Activated CD8-positive, alpha-beta memory T cell treated with anti-CD3 and anti-CD28 coated beads, Interleukin-2, amount 50 U/mL, for 4 hours (primary cell): ENCODE measurements around the gene C20orf204.

Source experiments
- DNase-seq: peaks from one replicate; pipeline ENCODE4 v3.0.0-alpha.2; 2020

C20orf204 gene

DNA sequence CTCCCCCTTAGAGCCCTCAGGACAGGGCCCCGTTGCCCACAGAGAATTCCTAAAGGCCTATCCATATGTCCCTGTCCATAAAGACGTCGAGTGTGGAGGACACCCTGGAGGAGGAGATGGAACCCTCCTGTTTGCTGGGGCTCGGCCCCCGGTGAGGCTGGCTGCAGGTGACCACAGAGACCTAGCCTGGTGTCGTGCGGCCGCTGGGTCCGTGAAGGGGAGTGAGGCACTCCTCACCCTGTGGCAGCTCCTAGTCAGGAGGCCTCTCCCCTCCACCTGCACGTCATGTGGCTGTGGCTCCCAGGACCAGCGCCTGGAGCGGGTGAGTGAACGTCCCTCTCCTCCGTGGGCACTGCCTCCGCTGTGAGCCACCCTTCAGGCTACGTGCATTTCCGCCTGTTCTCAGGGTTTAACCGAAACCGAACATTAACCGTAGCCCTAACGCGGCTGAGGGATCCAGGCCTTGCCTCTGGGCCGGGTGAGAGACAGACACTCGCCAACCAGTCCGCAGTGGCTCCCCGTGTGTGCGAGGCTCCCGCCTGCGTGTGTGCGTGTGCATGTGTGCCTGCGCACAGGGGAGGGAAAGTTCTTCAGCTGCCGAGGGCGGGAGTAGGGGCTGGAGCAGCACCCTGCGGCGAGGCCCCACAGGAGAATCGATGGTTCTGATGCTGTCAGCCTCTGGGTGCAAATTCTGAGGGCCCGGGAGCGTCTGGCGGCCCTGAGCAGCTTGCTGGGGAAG lies 21.1 kb downstream of the C20orf204 start:
- DNase-seq = no peak

DNA sequence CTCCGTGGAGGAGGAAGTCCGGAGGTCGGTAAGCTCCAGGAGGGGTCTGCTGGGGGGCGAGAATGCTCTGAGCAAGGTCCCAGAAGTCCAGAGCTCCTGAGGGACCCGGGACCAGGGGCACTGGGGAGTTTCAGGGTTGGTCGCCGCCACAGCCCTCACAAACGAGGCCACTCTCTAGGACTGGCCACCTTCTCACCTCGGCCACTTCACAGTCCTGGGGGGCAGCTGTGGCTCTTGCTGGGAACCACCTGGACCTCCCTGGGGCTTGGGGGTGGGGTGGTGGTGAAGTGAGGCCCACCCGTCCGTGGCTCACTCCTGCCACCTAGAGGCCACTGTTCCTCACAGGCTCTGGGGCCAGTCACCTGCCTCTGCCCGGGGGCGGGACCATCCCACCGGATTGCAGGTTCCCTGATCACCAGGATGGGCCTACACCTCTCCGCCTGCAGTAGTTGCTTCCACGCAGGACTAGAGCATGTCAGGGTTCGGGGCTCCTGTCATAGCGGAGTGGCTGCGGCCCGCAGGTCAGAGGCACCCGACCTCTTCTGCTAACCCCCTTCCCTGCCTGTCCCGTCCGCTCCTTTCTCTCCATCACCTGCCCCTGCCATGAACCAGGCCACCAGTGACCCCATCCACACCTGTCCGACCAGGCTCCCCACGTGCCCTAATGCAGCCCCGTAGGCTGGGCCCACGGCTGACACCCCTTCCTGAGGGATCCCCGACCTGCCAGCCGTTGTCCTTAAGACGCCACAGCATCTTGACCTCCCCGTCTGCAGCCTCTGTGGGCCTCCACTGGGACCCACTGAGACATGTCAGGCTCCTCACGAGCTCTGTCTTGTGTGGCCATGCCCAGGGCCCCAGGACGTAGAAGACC lies 21.9 kb downstream of the C20orf204 start:
- peak; percentile 87 for DNase-seq

DNA sequence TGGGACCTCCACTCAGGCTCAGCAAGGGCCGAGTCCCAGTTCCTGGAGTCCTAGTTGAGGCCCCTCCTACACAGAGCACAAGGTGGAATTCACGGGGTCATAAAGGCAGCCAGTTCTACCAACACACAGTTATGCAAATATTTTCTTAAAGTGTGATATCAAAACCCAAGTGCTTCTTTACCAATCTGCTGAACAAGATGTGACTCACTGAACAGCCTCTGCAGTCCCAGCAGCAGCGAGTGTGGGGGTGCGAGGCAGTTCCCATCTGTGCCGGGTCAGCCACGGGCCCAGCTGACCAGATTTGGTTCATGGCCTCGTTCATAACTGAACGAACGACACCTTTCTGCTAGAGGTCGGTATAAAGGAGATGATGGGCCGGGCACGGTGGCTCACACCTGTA lies 22.6 kb downstream of the C20orf204 start:
- DNase-seq = no peak

DNA sequence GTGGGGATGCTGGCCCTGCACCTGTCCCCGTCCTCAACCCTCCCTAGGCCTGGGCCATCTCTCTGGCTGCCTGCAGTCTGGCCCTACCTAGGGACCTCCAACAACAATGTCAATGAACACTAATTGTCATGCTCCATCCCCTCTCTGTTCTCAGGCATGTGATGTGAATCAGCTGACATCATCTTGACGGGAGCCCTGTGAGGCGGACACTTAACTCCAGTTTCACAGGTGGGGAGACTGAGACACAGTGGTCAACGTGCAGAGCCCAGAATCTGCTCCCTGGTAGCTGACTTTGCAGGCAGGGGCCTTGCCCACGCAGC lies 26.3 kb downstream of the C20orf204 start:
- no peak for DNase-seq

DNA sequence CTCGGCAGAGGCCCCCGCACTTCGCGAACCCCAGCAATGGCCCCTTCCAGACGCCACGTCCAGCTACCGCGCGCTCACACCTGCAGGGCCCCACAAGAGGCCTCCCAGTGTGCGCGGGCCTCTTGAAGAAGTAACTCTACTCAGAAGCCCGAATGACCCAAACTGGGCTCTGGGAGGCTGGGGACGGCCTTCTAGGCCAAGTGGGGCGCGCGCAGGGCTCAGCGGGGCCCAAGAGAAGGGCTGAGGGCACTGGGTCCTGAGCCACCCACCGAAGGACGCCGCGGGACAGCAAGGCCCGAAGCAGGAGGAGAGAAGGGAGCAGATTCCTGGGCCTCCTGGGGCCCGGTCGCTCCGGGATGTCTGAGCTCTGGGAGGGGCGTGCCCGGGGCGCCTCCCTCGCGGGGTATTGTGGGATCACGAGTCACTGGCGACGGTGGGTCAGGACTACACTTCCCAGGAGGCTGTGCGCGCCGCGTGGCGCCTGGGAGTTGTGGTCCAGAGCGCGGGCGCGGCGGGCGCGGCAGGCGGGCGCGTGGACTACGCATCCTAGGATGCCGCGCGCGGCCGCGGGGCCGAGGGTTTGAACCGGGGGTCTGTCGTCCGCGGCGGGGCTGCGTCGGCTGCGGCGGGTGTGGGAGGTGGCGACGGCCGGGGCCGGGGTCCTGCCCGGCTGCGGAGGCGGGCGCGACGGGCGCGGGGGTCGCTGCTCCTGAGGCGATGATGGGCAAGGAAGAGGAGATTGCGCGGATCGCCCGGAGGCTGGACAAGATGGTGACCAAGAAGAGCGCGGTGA lies 26.8 kb downstream of the C20orf204 start, which contains the start of gene TCEA2:
Gene TCEA2 (plus strand): TSS at position 603 of the 793 bp plus-strand sequence. CDS start 115 bp downstream, at position 718.
- peak; percentile 97 for DNase-seq

DNA sequence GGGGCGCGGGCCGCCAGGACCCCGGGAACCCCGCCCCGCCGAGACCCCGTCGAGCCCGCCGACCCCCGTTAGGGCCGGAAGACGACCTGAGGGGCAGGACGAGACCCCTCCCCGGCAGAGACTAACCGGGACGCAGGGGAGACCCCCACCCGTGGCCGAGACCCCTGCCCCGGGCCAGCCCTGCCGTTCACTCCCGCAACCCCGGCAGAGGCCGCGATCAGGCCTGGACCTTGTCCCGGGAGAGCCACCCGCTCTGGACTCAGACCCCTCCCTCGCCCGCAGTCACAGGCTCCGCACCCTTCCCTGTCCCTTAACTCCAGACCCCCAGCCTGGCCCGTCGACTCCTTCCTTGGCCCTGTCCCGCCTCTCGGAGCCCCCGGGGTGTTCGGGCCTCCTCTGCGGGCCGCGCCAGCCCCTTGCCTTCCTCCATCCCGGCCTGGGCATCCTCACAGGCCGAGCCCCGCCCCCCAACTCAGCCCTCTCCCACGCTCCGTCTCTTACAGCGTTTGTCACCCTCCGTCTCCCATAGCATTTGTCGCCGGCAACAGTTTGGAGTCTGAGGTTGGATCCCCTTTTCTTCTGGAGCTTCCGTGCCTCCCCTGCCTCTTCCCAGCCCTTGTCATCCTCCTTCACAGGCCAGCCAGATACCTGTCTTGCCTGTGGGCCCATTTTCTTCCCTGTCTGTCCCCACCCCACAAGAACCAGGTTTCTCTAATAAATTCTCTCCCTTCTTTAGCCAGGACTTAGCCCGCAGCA lies 27.6 kb downstream of the C20orf204 start:
- DNase-seq = no peak

DNA sequence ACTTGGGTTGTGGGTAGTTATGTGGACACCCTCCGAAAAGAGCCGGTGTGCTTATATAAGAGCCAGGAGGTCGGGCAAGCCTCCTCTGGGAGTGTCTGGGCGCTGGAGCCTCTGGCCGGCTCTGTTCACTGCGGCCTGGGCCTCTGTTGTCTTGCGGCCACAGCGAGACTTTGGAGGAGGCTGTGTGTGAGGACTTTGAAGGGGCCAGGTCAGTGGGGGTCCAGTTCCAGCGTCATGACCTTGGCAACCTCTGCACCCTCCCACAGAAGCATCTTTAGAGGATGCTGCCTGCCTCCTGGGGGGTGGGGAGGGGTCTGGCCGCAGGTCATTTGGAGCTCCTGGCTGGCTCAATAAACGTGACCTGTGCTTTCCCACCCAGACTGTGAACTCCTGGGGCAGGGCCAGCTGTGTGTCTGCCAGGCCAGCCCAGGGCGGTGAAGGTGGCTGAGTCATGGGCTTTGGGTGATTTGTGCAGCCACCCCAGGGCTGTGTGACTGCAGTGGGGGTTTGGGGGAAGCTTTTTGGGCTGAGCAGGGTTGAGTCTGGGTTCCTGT lies 28.2 kb downstream of the C20orf204 start:
- no peak for DNase-seq

DNA sequence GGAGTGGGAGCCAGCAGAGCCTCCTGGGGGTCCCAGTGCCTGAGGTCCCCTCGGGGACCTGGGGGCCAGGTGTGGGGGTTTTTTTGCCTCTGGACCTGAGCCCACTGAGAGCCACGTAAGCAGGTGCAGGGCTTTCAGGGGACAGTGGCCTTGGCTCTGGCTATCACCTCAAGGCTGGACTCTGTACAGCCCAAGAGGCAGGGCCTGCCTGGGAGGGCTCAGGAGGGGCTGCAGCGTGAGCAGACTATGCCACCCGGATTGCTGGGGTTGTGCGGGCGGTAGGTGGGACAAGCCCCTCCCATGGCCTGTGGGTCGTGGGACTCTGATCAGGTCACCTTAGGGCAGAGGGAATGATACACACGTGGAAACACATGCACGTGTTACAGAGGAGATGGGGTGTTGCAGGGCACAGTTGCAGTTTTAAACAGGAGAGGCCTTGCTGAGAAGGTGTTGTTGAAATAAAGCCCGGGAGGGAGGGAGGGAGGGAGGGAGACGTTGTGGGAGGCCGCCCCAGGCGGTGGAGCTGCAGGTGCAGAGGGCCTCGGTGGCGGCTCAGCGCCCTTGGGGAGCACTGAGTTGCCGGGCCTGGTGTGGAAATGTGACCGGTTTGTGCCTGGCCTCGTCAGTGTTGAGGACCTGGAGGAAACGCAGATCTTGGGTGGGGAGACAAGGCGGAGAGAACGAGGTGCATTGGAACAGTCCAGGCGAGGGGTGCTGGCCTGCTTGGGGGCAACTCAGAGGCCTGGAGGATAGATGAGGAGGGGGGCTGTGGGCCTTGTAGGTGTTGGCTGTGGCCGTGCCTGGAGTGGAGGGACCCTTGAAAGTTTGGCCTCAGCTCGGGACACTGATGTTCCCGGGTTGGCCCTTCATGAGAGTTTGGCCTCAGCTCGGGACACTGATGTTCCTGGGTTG lies 29.3 kb downstream of the C20orf204 start:
- no peak for DNase-seq

DNA sequence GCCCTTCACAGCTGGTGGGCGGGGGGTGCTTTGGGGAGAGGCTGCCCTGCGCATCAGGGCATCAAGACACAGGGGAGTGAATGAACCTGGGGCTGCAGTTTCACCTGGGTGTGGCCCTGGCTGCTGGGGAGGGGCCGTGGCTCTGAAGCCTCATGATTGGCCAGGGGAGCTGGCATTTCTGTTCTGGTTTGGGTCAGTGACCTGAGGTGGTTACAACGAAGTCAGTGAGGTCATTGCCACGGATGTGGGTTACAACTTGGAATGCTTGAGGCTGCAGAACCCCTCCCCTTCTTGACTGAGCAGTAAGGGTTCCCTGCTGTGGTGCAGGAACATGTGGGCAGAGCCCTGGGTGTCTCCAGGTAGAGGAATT lies 30.0 kb downstream of the C20orf204 start:
- no peak for DNase-seq

DNA sequence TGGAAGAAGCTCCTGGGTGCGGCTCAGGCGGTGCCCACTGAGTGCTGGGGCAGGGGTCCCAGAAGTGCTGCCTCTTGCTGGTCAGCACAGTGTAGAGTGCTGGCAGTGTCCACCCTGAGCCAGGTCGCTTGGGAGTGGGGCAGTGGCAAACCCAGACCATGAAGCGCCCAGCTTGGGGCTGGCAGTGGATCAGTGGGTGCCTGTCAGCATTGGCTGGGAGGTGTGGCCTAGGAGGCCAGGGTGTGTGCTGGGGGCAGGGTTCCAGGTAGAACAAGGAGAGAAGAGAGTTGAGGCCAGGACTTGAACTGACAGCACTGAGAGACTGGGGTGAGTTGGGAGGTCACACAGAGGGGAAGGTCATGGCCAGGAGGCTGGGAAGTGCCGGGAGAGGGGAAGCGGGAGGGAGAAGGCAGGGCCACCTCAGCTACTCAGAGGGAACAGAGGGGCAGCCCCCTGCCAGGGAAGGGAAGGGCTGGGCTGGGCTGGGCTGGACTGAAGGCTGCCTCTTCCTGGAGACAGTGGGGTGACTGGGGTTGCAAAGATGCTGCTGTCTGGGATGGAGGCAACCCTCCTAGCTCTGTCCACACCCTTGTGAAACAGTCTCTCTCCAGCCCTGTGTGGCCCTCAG lies 31.1 kb downstream of the C20orf204 start:
- DNase-seq = no peak

DNA sequence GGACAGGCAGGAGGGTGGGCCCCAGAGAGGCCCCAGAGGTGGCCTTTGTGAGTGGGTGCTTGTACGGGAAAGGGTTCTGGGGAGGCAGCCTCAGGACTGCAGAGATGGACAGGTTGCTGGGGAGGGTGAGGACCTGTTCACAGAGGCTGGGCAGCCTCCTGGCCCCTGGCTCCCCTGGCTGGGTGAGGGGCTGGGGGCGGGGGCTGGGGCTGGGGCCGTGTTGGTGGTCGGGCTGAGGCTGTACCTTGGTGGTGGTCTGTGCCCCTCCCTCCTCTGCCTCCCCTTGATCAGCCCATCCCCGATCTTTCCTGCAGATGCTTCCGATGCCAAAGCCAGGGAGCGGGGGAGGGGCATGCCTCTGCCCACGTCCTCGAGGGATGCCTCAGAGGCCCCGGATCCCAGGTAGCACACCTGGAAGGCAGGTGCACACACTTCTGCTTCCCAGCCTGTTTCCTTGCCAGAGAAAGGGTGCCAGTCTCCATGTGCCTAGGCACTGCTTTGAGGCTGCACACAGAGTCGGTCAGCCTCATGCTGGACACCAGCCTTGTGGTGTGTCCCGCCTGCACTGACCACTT lies 31.8 kb downstream of the C20orf204 start:
- no peak for DNase-seq

DNA sequence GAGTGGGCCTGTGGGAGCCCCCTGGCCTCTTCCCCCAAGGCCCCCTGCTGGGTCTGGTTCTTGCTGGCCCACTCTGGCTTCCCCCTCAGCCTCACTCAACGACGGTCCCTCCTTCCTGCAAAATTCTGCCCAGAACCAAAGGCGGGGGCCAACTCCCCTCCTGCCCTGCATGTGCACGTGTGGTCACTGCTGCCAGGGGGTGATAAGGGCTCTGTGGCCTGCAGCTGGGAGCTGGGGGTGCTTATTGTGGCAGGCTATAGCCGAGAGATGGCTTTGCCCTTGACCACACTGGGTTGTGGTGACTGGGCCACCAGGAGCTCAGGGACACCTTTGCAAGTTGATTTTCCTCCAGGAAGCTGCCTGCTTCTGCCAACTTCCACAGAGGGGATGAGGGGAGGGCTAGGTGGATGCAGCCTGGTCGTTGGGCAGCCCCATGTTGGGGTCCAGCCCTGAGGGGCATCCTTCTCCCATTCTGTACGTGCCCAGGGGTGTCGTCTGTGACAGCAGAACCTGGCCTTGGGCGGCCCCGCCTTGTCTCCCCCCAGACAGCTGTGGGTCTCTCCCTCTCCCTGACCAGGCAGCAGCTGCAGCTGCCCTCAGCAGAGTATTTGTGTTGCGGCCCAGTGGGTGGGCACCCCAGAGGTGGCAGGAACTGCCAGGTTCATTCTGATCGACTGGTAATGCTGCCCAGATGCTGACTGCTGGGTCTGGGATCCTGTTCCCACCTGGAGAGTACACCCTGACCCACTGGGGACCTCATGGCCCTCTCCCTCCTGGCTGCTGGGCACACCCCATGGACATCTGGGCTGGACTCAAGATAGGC lies 32.6 kb downstream of the C20orf204 start:
- DNase-seq = no peak

DNA sequence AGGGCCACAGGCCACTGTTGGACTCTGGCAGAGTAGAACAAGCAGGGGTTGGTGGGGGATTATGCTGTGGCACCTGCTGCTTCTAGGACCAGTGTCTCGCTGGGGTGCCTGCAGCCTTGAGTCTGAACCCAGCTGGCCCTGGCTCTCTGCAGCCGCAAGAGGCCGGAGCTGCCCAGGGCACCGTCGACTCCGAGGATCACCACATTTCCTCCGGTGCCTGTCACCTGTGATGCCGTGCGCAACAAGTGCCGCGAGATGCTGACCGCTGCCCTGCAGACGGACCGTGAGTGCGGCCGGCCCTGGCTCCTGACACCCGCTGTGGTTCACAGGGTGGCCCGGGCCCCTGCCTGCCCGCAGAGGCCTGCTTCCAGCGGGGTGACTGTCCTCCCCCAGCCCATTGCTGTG lies 33.2 kb downstream of the C20orf204 start:
- no peak for DNase-seq

DNA sequence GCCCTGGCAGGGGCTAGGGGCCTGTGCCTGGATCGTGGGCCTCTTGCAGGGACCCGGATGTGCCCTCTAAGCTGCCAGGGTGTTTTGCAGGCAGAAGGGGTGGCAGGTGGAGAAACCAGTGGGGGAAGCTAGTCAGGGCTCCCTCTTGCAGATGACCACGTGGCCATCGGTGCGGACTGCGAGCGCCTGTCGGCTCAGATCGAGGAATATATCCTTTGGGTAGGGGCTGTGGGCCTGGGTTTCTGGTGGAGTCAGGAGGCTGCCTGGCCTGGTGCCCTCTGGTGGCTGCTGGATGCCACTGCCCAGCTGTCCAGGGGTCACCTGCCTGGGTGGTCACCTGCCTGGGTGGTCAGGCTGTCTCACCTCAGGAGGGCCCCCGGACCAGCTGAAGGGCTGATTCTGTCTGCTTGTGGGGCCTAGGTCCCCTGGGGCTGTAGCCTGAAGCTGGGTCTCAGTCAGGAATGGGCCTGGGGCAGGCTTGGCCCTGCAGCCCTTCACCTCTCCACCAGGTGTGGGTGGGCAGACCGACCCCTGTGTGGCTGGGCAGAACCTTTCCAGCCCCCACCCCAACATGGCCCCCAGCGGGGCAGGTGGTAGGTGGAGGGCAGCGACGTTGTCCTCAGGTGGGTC lies 33.7 kb downstream of the C20orf204 start:
- DNase-seq = no peak

DNA sequence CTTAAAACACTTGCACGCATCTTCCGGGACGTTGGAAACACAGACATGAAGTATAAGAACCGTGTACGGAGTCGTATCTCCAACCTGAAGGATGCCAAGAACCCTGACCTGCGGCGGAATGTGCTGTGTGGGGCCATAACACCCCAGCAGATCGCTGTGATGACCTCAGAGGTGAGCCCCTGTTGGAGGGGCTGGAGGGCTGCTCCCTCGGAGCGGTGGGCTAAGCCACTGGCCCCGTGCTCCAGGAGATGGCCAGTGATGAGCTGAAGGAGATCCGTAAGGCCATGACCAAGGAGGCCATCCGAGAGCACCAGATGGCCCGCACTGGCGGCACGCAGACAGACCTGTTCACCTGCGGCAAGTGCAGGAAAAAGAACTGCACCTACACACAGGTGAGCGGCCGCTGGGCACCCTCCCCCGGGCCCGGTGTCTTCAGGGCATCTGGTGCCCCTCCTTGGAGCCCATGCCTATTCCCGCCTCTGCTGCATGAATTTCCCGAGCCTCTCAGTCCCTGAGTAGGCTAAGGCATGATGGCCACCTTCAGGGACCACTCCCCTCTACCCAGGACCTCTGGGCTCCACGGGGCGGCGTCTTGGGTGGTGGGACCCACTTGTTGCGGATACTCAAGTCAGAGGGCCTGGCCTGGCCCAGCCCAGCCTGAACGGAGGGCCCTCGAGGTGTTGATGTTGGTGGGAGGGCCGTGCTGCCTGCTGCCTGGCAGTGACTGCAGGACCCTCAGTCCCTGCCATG lies 34.4 kb downstream of the C20orf204 start:
- no peak for DNase-seq

DNA sequence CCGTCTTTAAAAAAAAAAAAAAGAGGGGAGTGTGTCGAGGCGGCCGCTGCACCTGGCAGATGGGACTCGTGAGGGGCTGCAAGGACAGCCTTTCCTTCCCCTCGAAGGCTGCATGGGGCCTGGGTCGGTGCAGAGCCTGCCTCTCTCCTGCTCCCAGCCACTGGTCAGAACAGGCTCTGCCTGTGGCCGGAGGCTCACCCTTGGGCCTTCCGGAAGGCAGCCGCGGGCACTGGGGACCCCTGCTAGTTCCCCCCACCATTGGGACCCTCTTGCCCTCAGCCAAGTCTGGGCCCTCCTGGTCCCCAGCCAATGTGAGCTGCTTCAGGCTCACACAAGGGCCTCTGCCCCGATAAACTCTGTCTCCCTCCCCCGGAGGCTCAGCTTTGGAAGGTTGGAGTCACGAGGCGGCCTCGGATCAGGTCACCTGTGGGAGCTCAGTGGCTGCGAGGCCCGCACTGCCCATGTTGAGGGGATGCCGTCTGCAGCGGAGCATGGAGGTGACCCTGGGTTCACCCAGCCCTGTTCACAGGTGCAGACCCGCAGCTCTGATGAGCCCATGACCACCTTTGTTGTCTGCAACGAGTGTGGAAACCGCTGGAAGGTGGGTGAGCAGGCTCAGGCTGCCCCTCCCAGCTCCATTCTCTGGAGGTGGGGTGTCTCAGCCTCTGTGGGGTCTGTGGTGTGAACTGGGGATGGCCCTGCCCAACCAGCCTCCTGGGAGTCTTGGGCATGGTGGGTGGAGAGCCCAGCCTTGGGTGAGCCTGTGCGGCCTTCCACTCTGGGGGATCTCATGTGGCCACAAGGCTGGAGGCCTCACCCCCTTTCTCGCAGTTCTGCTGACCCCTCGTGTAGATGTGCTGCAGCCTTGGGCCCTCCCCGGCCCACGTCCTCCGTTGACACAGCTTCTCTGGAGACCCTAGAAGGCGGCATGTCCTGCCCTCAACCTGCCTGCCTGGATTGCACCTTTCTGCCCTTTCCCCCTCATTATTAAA lies 35.7 kb downstream of the C20orf204 start:
- DNase-seq = no peak

DNA sequence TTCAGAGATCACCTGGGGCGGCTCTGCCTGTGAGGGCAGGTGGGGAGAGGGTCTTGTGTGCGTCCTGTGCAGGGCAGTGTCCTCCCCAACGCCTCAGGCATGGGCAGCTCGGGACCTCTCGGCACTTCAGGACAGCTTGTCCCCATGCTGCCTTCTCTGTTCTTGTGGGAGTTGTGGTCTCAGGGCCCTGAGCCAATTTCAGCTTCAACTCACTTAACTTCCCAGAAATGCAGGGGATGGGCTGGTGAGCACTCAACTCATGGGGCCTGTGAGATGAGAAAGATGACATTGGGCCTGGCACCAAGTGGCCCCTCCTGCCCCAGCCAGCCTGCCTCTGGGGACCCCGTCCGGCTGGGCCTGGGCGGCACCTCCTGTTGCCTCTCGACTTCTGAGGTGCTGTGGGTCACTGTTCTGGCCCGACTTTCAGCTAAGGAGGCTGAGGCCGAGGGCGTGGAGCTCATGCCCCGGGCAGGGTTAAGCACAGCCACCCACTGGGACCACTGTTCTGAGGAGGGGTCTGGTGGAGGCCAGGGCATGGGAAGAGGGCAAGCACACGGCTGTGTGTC lies 36.6 kb downstream of the C20orf204 start:
- no peak for DNase-seq
